ENCODE measurements around the gene SH3GL3. TPM values are rescaled to one million over a fixed set of nuclear protein-coding genes. Genes with fewer than 3 reads are reported as not detected.

Gene SH3GL3
- total RNA-seq, 1 experiment from 2014 or later: not detected

GRCh38 chr15:83510001-83510400 lies 62.9 kb downstream of the SH3GL3 start:
- no peak overlapping the region for H3K4me3 ChIP-seq (ENCODE audit: low read depth, low read length)
- no peaks in the 10 kb centered on the region for H3K9me3 Mint-ChIP-seq (ENCODE audit: unreplicated experiment)
- H3K4me1 Mint-ChIP-seq (ENCODE audit: low read depth, unreplicated experiment): no peaks in the 10 kb centered on the region
- DNase-seq: no peak
- no TSS peak for BruUV-seq (replicated peaks)
- ChIA-PET POLR2A (no interaction called here), CTCF (no interaction called here)
- H3K27me3 Mint-ChIP-seq (ENCODE audit: insufficient read depth, unreplicated experiment): no peaks in the 10 kb centered on the region
- no peaks in the 10 kb centered on the region for H3K36me3 ChIP-seq (ENCODE audit: control insufficient read depth, insufficient read depth, low read length)
- TF ChIP-seq CTCF (IDR thresholded peaks at IDR 0.05; ENCODE audit: insufficient read depth in 1 of 2, low read depth in 1 of 2, low read length in 1 of 2, severe bottlenecking in 1 of 2, unreplicated experiment in 1 of 2): no peak
- H3K27ac Mint-ChIP-seq (ENCODE audit: unreplicated experiment): no peak overlapping the region
- no peaks in the 10 kb centered on the region for H3K27me3 ChIP-seq (replicated peaks; ENCODE audit: control insufficient read depth, insufficient read depth, low read length)
- H3K9me3 ChIP-seq: no peaks in the 10 kb centered on the region
- H3K36me3 Mint-ChIP-seq (ENCODE audit: insufficient read depth, unreplicated experiment): no peaks in the 10 kb centered on the region
- H3K4me3 Mint-ChIP-seq (ENCODE audit: unreplicated experiment): no peak overlapping the region
- intact Hi-C loops (cut with micrococcal nuclease; ENCODE audit: unreplicated experiment): no loop called here
- no peaks in the 10 kb centered on the region for H3K4me1 ChIP-seq

DNA sequence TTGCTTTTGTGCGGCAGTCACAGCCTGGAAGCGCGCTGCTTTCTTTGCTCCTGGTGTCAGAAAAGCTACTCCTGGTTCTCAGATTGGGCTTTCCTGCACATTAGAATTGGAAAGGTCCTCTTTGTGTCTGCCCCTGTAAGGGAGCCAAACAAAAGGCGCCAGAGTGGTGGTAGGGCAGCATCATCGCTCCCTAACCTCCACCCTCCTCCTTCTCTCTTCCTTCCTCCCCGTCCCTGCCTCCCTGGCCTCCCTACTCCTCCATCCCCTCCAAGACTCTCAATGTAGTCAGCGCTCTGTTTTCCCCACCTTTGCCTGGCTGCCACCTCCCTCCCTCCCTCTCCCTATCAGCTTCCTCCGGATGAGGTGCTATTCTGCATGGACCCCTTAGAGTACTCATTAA lies 65.3 kb downstream of the SH3GL3 start:
- Mint-ChIP-seq H3K4me1 (ENCODE audit: low read depth, unreplicated experiment) (no peaks in the 10 kb centered on the region), H3K27me3 (ENCODE audit: insufficient read depth, unreplicated experiment) (no peaks in the 10 kb centered on the region), H3K9me3 (ENCODE audit: unreplicated experiment) (peaks cover 2% of the 10 kb centered on the region), H3K27ac (ENCODE audit: unreplicated experiment) (no peak overlapping the region), H3K36me3 (ENCODE audit: insufficient read depth, unreplicated experiment) (no peaks in the 10 kb centered on the region), H3K4me3 (ENCODE audit: unreplicated experiment) (no peak overlapping the region)
- no TSS peak for BruUV-seq (replicated peaks)
- Histone ChIP-seq H3K9me3 (no peaks in the 10 kb centered on the region), H3K4me3 (ENCODE audit: low read depth, low read length) (no peak overlapping the region), H3K27me3 (replicated peaks; ENCODE audit: control insufficient read depth, insufficient read depth, low read length) (no peaks in the 10 kb centered on the region), H3K4me1 (no peaks in the 10 kb centered on the region), H3K36me3 (ENCODE audit: control insufficient read depth, insufficient read depth, low read length) (no peaks in the 10 kb centered on the region)
- no peak for DNase-seq
- POLR2A ChIA-PET: no interaction called here
- intact Hi-C loops (cut with micrococcal nuclease; ENCODE audit: unreplicated experiment): no loop called here
- CTCF ChIA-PET: no interaction called here
- TF ChIP-seq CTCF (IDR thresholded peaks at IDR 0.05; ENCODE audit: insufficient read depth in 1 of 2, low read depth in 1 of 2, low read length in 1 of 2, severe bottlenecking in 1 of 2, unreplicated experiment in 1 of 2): no peak

GRCh38 chr15:83514584-83514983 lies 67.4 kb downstream of the SH3GL3 start:
- Mint-ChIP-seq H3K27me3 (ENCODE audit: insufficient read depth, unreplicated experiment) (no peaks in the 10 kb centered on the region), H3K9me3 (ENCODE audit: unreplicated experiment) (peaks cover 9% of the 10 kb centered on the region), H3K4me3 (ENCODE audit: unreplicated experiment) (no peak overlapping the region), H3K36me3 (ENCODE audit: insufficient read depth, unreplicated experiment) (no peaks in the 10 kb centered on the region), H3K4me1 (ENCODE audit: low read depth, unreplicated experiment) (peaks cover 1% of the 10 kb centered on the region), H3K27ac (ENCODE audit: unreplicated experiment) (no peak overlapping the region)
- H3K9me3 ChIP-seq: no peaks in the 10 kb centered on the region
- no peak for DNase-seq
- CTCF ChIA-PET: no interaction called here
- POLR2A ChIA-PET: no interaction called here
- intact Hi-C loops (cut with micrococcal nuclease; ENCODE audit: unreplicated experiment): no loop called here
- no peak overlapping the region for H3K4me3 ChIP-seq (ENCODE audit: low read depth, low read length)
- no peaks in the 10 kb centered on the region for H3K27me3 ChIP-seq (replicated peaks; ENCODE audit: control insufficient read depth, insufficient read depth, low read length)
- no peak for TF ChIP-seq CTCF (IDR thresholded peaks at IDR 0.05; ENCODE audit: insufficient read depth in 1 of 2, low read depth in 1 of 2, low read length in 1 of 2, severe bottlenecking in 1 of 2, unreplicated experiment in 1 of 2)
- H3K36me3 ChIP-seq (ENCODE audit: control insufficient read depth, insufficient read depth, low read length): no peaks in the 10 kb centered on the region
- H3K4me1 ChIP-seq: no peaks in the 10 kb centered on the region
- no TSS peak for BruUV-seq (replicated peaks)

Data from Caco-2 (cell line).